ENCODE measurements around the gene IL37. TPM values are rescaled to one million over a fixed set of nuclear protein-coding genes. Genes with fewer than 3 reads are reported as not detected.

Gene IL37
- total and polyA plus RNA-seq, 2 donors (not counting 1 experiment from before 2014, with no cell fraction given) = not detected

GRCh38 chr2:112946086-112946485 lies 35.1 kb downstream of the IL37 start:
- no peaks in the 10 kb centered on the region for H3K9me3 ChIP-seq (ENCODE audit: control insufficient read depth, insufficient read depth, low read depth, low read length)
- TF ChIP-seq, protein P1, sequence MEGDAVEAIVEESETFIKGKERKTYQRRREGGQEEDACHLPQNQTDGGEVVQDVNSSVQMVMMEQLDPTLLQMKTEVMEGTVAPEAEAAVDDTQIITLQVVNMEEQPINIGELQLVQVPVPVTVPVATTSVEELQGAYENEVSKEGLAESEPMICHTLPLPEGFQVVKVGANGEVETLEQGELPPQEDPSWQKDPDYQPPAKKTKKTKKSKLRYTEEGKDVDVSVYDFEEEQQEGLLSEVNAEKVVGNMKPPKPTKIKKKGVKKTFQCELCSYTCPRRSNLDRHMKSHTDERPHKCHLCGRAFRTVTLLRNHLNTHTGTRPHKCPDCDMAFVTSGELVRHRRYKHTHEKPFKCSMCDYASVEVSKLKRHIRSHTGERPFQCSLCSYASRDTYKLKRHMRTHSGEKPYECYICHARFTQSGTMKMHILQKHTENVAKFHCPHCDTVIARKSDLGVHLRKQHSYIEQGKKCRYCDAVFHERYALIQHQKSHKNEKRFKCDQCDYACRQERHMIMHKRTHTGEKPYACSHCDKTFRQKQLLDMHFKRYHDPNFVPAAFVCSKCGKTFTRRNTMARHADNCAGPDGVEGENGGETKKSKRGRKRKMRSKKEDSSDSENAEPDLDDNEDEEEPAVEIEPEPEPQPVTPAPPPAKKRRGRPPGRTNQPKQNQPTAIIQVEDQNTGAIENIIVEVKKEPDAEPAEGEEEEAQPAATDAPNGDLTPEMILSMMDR (conservative IDR thresholded peaks at IDR 0.05 in 1 of 2, IDR thresholded peaks at IDR 0.05 in 1 of 2; ENCODE audit: low read depth in 1 of 2, low read length in 2 of 2) = no peak
- no peak for TF ChIP-seq EZH2 (IDR thresholded peaks at IDR 0.05; ENCODE audit: low read length, missing control alignments)

DNA sequence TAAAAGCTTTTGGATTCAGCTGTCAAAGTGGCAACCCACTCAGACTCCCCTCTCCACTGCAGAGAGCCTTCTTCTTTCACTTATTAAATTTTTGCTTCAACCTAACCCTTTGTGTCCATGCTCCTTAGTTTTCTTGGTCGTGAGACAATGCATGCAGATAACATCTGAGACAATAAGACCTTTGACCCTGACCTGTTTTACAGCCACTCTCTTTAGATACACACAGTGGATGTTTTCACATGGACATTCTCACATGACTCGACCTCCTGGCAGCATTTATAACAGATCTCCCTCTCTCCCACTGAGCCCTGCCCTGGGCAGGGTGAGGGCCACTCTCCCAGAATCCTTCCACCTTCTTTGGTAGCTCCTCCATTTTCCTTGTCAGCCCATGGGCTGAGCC lies 36.4 kb downstream of the IL37 start:
- TF ChIP-seq, protein P1 (conservative IDR thresholded peaks at IDR 0.05 in 1 of 2, IDR thresholded peaks at IDR 0.05 in 1 of 2; ENCODE audit: low read depth in 1 of 2, low read length in 2 of 2) = no peak
- no peak for TF ChIP-seq EZH2 (IDR thresholded peaks at IDR 0.05; ENCODE audit: low read length, missing control alignments)
- DNase-seq (ENCODE audit: low read depth in 2 of 2) = no peak
- no peak overlapping the region for H3K4me2 ChIP-seq (ENCODE audit: extremely low read depth, insufficient read depth, low read length)
- H3K9me3 ChIP-seq (ENCODE audit: control insufficient read depth, insufficient read depth, low read depth, low read length) = no peaks in the 10 kb centered on the region
- H3K79me2 ChIP-seq (ENCODE audit: control insufficient read depth, insufficient read depth, low read length) = no peaks in the 10 kb centered on the region
- H3K36me3 ChIP-seq (ENCODE audit: control insufficient read depth, insufficient read depth, low read length) = no peaks in the 10 kb centered on the region
- no peaks in the 10 kb centered on the region for H3K27me3 ChIP-seq (ENCODE audit: control insufficient read depth, insufficient read depth, low read length)
- H4K20me1 ChIP-seq (ENCODE audit: control insufficient read depth, extremely low read depth, insufficient read depth, low read length) = no peaks in the 10 kb centered on the region
- no peak overlapping the region for H3K4me3 ChIP-seq (replicated peaks in 1 of 4; ENCODE audit: control extremely low read depth in 1 of 4, insufficient read depth in 1 of 4, low read depth in 3 of 4, low read length in 4 of 4)
- no peak overlapping the region for H3K27ac ChIP-seq (ENCODE audit: insufficient read depth, low read length)
- no peaks in the 10 kb centered on the region for H3K4me1 ChIP-seq (ENCODE audit: control insufficient read depth, extremely low read depth, insufficient read depth, low read length)
- H3K9ac ChIP-seq (ENCODE audit: insufficient read depth, low read length) = no peak overlapping the region
- no peak overlapping the region for H2AFZ ChIP-seq (ENCODE audit: low read length)

More at GRCh38 chr2:112946086-112946485, 35.1 kb downstream of the IL37 start:
- no peaks in the 10 kb centered on the region for H3K36me3 ChIP-seq (ENCODE audit: control insufficient read depth, insufficient read depth, low read length)
- H3K79me2 ChIP-seq (ENCODE audit: control insufficient read depth, insufficient read depth, low read length) = no peaks in the 10 kb centered on the region
- no peak overlapping the region for H3K27ac ChIP-seq (ENCODE audit: insufficient read depth, low read length)
- H2AFZ ChIP-seq (ENCODE audit: low read length) = no peak overlapping the region
- no peak for DNase-seq (ENCODE audit: low read depth in 2 of 2)
- no peak overlapping the region for H3K4me2 ChIP-seq (ENCODE audit: extremely low read depth, insufficient read depth, low read length)
- no peaks in the 10 kb centered on the region for H3K27me3 ChIP-seq (ENCODE audit: control insufficient read depth, insufficient read depth, low read length)
- H3K4me1 ChIP-seq (ENCODE audit: control insufficient read depth, extremely low read depth, insufficient read depth, low read length) = no peaks in the 10 kb centered on the region
- H4K20me1 ChIP-seq (ENCODE audit: control insufficient read depth, extremely low read depth, insufficient read depth, low read length) = no peaks in the 10 kb centered on the region
- H3K4me3 ChIP-seq (replicated peaks in 1 of 4; ENCODE audit: control extremely low read depth in 1 of 4, insufficient read depth in 1 of 4, low read depth in 3 of 4, low read length in 4 of 4) = no peak overlapping the region
- no peak overlapping the region for H3K9ac ChIP-seq (ENCODE audit: insufficient read depth, low read length)

- no peak for DNase-seq (ENCODE audit: low read depth in 2 of 2)
- Histone ChIP-seq H3K9me3 (ENCODE audit: control insufficient read depth, insufficient read depth, low read depth, low read length) (no peaks in the 10 kb centered on the region), H4K20me1 (ENCODE audit: control insufficient read depth, extremely low read depth, insufficient read depth, low read length) (no peaks in the 10 kb centered on the region), H3K4me1 (ENCODE audit: control insufficient read depth, extremely low read depth, insufficient read depth, low read length) (no peaks in the 10 kb centered on the region), H3K4me2 (ENCODE audit: extremely low read depth, insufficient read depth, low read length) (no peak overlapping the region), H3K27me3 (ENCODE audit: control insufficient read depth, insufficient read depth, low read length) (no peaks in the 10 kb centered on the region), H3K27ac (ENCODE audit: insufficient read depth, low read length) (no peak overlapping the region), H3K4me3 (replicated peaks in 1 of 4; ENCODE audit: control extremely low read depth in 1 of 4, insufficient read depth in 1 of 4, low read depth in 3 of 4, low read length in 4 of 4) (no peak overlapping the region), H3K9ac (ENCODE audit: insufficient read depth, low read length) (no peak overlapping the region), H2AFZ (ENCODE audit: low read length) (no peak overlapping the region), H3K79me2 (ENCODE audit: control insufficient read depth, insufficient read depth, low read length) (no peaks in the 10 kb centered on the region), H3K36me3 (ENCODE audit: control insufficient read depth, insufficient read depth, low read length) (no peaks in the 10 kb centered on the region)
- TF ChIP-seq EZH2 (IDR thresholded peaks at IDR 0.05; ENCODE audit: low read length, missing control alignments) = no peak
- TF ChIP-seq, protein P1 (conservative IDR thresholded peaks at IDR 0.05 in 1 of 2, IDR thresholded peaks at IDR 0.05 in 1 of 2; ENCODE audit: low read depth in 1 of 2, low read length in 2 of 2) = no peak
These were observed 38.5 kb downstream of the IL37 start for GRCh38 chr2:112949456-112949855.

All from fibroblast of lung (primary cell).